Measurements from ENCODE around the gene LKAAEAR1. TPM values are rescaled to one million over a fixed set of nuclear protein-coding genes. Genes with fewer than 3 reads are reported as not detected.
A peak's percentile ranks its signal among the peaks of the same experiment; 100 is the strongest.

LKAAEAR1 gene
- total and polyA plus RNA-seq, 3 experiments from 2014 or later = 0.29 to 1.2 (median 0.39) TPM

- POLR2A ChIA-PET = no interaction called here
- no peak overlapping the region for H3K4me3 Mint-ChIP-seq
- H3K27me3 ChIP-seq (ENCODE audit: insufficient read depth, low read length, poor library complexity, severe bottlenecking) = no peaks in the 10 kb centered on the region
- H3K27ac Mint-ChIP-seq = peak overlapping the region in 1 of 8 donors; percentile 33
- H3K9me3 Mint-ChIP-seq = no peaks in the 10 kb centered on the region
- no peak overlapping the region for H3K27ac ChIP-seq (ENCODE audit: low read depth, low read length)
- CTCF ChIA-PET = interaction anchor here (0.9 kb wide), 1 partner anchor 35 kb away, joined by 3 read pairs; no protein-coding TSS in a partner anchor
- H3K36me3 Mint-ChIP-seq = peaks cover 0 to 37% (median 0%) of the 10 kb centered on the region in 3 donors
- H3K27me3 Mint-ChIP-seq = no peaks in the 10 kb centered on the region
- H3K4me3 ChIP-seq (ENCODE audit: low read length) = no peak overlapping the region
- H3K36me3 ChIP-seq (ENCODE audit: insufficient read depth, low read length) = peaks cover 7% of the 10 kb centered on the region
- peaks cover 29% of the 10 kb centered on the region for H3K4me1 ChIP-seq (ENCODE audit: insufficient read depth, low read length)
- no peaks in the 10 kb centered on the region for H3K9me3 ChIP-seq (ENCODE audit: low read length)
- no peak for DNase-seq
- H3K4me1 Mint-ChIP-seq = peaks cover 4 to 28% (median 5%) of the 10 kb centered on the region in 3 donors
Measured at GRCh38 chr20:64074184-64074789, 9.9 kb downstream of the LKAAEAR1 start.

DNA sequence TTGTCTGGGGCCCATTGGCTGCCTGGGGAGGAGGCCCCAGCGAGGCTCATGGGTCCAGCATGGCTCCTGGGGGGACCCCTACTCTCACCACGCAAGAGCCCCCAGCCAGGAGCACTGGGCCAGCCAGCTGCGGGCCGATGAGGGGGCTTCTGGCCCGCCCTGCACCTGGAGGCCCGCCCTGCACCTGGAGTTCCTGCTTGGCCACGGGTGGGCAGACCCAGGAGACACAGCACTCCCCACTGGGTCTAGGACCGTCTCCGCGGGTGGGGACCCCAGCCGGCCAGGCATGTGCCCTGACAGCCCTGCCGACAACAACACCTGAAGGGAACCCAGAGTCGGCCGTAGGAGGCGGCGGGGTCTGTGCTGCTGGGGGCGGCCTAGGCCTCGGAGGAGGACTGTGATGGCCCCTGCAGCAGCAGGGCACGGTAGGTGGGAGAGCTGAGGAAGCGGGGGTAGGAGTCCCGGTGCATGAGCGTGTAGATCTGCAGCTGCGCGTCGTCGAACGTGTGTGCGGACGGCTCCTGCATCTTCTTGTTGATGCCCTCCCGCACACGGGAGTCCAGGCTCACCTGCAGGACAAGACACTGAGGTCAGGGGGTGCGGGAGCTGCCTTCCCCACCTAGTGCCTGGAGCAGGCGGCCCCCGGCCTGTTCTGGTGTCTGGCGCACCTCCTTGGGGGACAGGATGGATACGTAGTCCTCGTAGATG lies 10.6 kb downstream of the LKAAEAR1 start:
- H3K27me3 Mint-ChIP-seq = no peaks in the 10 kb centered on the region
- H3K4me1 Mint-ChIP-seq = peaks cover 4 to 22% (median 5%) of the 10 kb centered on the region in 3 donors
- Histone ChIP-seq H3K36me3 (ENCODE audit: insufficient read depth, low read length) (peaks cover 7% of the 10 kb centered on the region), H3K4me3 (ENCODE audit: low read length) (no peak overlapping the region), H3K27me3 (ENCODE audit: insufficient read depth, low read length, poor library complexity, severe bottlenecking) (no peaks in the 10 kb centered on the region), H3K4me1 (ENCODE audit: insufficient read depth, low read length) (peaks cover 30% of the 10 kb centered on the region), H3K27ac (ENCODE audit: low read depth, low read length) (no peak overlapping the region), H3K9me3 (ENCODE audit: low read length) (no peaks in the 10 kb centered on the region)
- CTCF ChIA-PET = interaction anchor here (0.9 kb wide), 1 partner anchor 34 kb away, joined by 3 read pairs; no protein-coding TSS in a partner anchor
- peaks cover 0 to 37% (median 0%) of the 10 kb centered on the region in 3 donors for H3K36me3 Mint-ChIP-seq
- peak overlapping the region in 2 of 8 donors; percentile 54 to 60 for H3K27ac Mint-ChIP-seq
- DNase-seq = no peak
- POLR2A ChIA-PET = no interaction called here
- H3K9me3 Mint-ChIP-seq = no peaks in the 10 kb centered on the region
- no peak overlapping the region for H3K4me3 Mint-ChIP-seq

- Mint-ChIP-seq H3K4me3 (no peak overlapping the region), H3K36me3 (peaks cover 0 to 35% (median 0%) of the 10 kb centered on the region in 3 donors), H3K27ac (peak overlapping the region in 2 of 8 donors; percentile 60 to 74), H3K4me1 (peaks cover under 1 to 18% (median under 1%) of the 10 kb centered on the region in 3 donors), H3K9me3 (no peaks in the 10 kb centered on the region), H3K27me3 (no peaks in the 10 kb centered on the region)
- Histone ChIP-seq H3K4me1 (ENCODE audit: insufficient read depth, low read length) (peaks cover 24% of the 10 kb centered on the region), H3K9me3 (ENCODE audit: low read length) (no peaks in the 10 kb centered on the region), H3K4me3 (ENCODE audit: low read length) (no peak overlapping the region), H3K27me3 (ENCODE audit: insufficient read depth, low read length, poor library complexity, severe bottlenecking) (no peaks in the 10 kb centered on the region), H3K27ac (ENCODE audit: low read depth, low read length) (no peak overlapping the region), H3K36me3 (ENCODE audit: insufficient read depth, low read length) (peaks cover 7% of the 10 kb centered on the region)
- ChIA-PET CTCF (interaction anchor here (1.4 to 1.8 kb wide), 2 partner anchors 10 to 15 kb away, joined by 3 to 4 read pairs; no protein-coding TSS in a partner anchor), POLR2A (no interaction called here)
- no peak for DNase-seq
Measured at GRCh38 chr20:64072498-64073063, 11.6 kb downstream of the LKAAEAR1 start.

DNA sequence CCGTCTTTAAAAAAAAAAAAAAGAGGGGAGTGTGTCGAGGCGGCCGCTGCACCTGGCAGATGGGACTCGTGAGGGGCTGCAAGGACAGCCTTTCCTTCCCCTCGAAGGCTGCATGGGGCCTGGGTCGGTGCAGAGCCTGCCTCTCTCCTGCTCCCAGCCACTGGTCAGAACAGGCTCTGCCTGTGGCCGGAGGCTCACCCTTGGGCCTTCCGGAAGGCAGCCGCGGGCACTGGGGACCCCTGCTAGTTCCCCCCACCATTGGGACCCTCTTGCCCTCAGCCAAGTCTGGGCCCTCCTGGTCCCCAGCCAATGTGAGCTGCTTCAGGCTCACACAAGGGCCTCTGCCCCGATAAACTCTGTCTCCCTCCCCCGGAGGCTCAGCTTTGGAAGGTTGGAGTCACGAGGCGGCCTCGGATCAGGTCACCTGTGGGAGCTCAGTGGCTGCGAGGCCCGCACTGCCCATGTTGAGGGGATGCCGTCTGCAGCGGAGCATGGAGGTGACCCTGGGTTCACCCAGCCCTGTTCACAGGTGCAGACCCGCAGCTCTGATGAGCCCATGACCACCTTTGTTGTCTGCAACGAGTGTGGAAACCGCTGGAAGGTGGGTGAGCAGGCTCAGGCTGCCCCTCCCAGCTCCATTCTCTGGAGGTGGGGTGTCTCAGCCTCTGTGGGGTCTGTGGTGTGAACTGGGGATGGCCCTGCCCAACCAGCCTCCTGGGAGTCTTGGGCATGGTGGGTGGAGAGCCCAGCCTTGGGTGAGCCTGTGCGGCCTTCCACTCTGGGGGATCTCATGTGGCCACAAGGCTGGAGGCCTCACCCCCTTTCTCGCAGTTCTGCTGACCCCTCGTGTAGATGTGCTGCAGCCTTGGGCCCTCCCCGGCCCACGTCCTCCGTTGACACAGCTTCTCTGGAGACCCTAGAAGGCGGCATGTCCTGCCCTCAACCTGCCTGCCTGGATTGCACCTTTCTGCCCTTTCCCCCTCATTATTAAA lies 12.6 kb downstream of the LKAAEAR1 start:
- ChIA-PET CTCF (interaction anchor here (0.9 to 1.8 kb wide), 3 partner anchors 9 to 354 kb away, joined by 3 to 4 read pairs (median 3); no protein-coding TSS in a partner anchor), POLR2A (interaction anchor here (0.7 kb wide), 1 partner anchor 79 kb away, joined by 4 read pairs; no protein-coding TSS in a partner anchor)
- peaks cover 0 to 35% (median 0%) of the 10 kb centered on the region in 3 donors for H3K36me3 Mint-ChIP-seq
- no peak for DNase-seq
- Histone ChIP-seq H3K27ac (ENCODE audit: low read depth, low read length) (no peak overlapping the region), H3K9me3 (ENCODE audit: low read length) (no peaks in the 10 kb centered on the region), H3K4me3 (ENCODE audit: low read length) (no peak overlapping the region), H3K4me1 (ENCODE audit: insufficient read depth, low read length) (peaks cover 24% of the 10 kb centered on the region), H3K36me3 (ENCODE audit: insufficient read depth, low read length) (peaks cover 7% of the 10 kb centered on the region), H3K27me3 (ENCODE audit: insufficient read depth, low read length, poor library complexity, severe bottlenecking) (no peaks in the 10 kb centered on the region)
- no peaks in the 10 kb centered on the region for H3K9me3 Mint-ChIP-seq
- H3K27ac Mint-ChIP-seq = peak overlapping the region in 2 of 8 donors; percentile 60 to 74
- peaks cover 0 to 20% (median 3%) of the 10 kb centered on the region in 3 donors for H3K4me1 Mint-ChIP-seq
- no peak overlapping the region for H3K4me3 Mint-ChIP-seq
- no peaks in the 10 kb centered on the region for H3K27me3 Mint-ChIP-seq

- Mint-ChIP-seq H3K27me3 (no peaks in the 10 kb centered on the region), H3K27ac (peak overlapping the region in 2 of 8 donors; percentile 11 to 37), H3K4me1 (peaks cover 10 to 24% (median 13%) of the 10 kb centered on the region in 3 donors), H3K9me3 (no peaks in the 10 kb centered on the region), H3K4me3 (no peak overlapping the region), H3K36me3 (peaks cover 0 to 28% (median 0%) of the 10 kb centered on the region in 3 donors)
- ChIA-PET POLR2A (interaction anchor here (1.2 kb wide), 1 partner anchor 9 kb away, joined by 6 read pairs; the partner anchor contains the start of genes OPRL1 and RGS19), CTCF (interaction anchor here (2.2 kb wide), 1 partner anchor 8 kb away, joined by 7 read pairs; no protein-coding TSS in a partner anchor)
- Histone ChIP-seq H3K4me1 (ENCODE audit: insufficient read depth, low read length) (peaks cover 31% of the 10 kb centered on the region), H3K9me3 (ENCODE audit: low read length) (no peaks in the 10 kb centered on the region), H3K4me3 (ENCODE audit: low read length) (no peak overlapping the region), H3K36me3 (ENCODE audit: insufficient read depth, low read length) (peaks cover 4% of the 10 kb centered on the region), H3K27ac (ENCODE audit: low read depth, low read length) (no peak overlapping the region), H3K27me3 (ENCODE audit: insufficient read depth, low read length, poor library complexity, severe bottlenecking) (no peaks in the 10 kb centered on the region)
- no peak for DNase-seq
Measured at GRCh38 chr20:64070244-64070993, 13.8 kb downstream of the LKAAEAR1 start.

DNA sequence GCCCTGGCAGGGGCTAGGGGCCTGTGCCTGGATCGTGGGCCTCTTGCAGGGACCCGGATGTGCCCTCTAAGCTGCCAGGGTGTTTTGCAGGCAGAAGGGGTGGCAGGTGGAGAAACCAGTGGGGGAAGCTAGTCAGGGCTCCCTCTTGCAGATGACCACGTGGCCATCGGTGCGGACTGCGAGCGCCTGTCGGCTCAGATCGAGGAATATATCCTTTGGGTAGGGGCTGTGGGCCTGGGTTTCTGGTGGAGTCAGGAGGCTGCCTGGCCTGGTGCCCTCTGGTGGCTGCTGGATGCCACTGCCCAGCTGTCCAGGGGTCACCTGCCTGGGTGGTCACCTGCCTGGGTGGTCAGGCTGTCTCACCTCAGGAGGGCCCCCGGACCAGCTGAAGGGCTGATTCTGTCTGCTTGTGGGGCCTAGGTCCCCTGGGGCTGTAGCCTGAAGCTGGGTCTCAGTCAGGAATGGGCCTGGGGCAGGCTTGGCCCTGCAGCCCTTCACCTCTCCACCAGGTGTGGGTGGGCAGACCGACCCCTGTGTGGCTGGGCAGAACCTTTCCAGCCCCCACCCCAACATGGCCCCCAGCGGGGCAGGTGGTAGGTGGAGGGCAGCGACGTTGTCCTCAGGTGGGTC lies 14.5 kb downstream of the LKAAEAR1 start:
- peaks cover 36% of the 10 kb centered on the region for H3K4me1 ChIP-seq (ENCODE audit: insufficient read depth, low read length)

More for the DNA sequence above, 14.5 kb downstream of the LKAAEAR1 start:
- ChIA-PET POLR2A (interaction anchor here (1.2 kb wide), 1 partner anchor 10 kb away, joined by 6 read pairs; the partner anchor contains the start of genes OPRL1 and RGS19), CTCF (interaction anchor here (0.7 to 2.2 kb wide), 4 partner anchors 8 to 10 kb away, joined by 3 to 7 read pairs (median 3); partner anchors contain the start of gene RGS19)
- Mint-ChIP-seq H3K4me1 (peaks cover 14 to 30% (median 17%) of the 10 kb centered on the region in 3 donors), H3K36me3 (peaks cover 0 to 24% (median 0%) of the 10 kb centered on the region in 3 donors), H3K4me3 (no peak overlapping the region), H3K27ac (no peak overlapping the region), H3K27me3 (no peaks in the 10 kb centered on the region), H3K9me3 (no peaks in the 10 kb centered on the region)
- Histone ChIP-seq H3K9me3 (ENCODE audit: low read length) (no peaks in the 10 kb centered on the region), H3K27me3 (ENCODE audit: insufficient read depth, low read length, poor library complexity, severe bottlenecking) (no peaks in the 10 kb centered on the region), H3K27ac (ENCODE audit: low read depth, low read length) (no peak overlapping the region), H3K4me3 (ENCODE audit: low read length) (no peak overlapping the region), H3K36me3 (ENCODE audit: insufficient read depth, low read length) (no peaks in the 10 kb centered on the region)
- no peak for DNase-seq
